GM19467 (cell line): ENCODE data around the gene CTNNA2.
"Not testable (repeated sequence)": the region's sequence is repeated elsewhere in the genome, so short reads cannot be mapped to it uniquely, and the experiment has no call there.

Experiments
- ATAC-seq: cut with Tn5 transposase; IDR thresholded peaks from one replicate; pipeline ENCODE4 v1.9.1; 2021; ENCODE audit warnings: mild to moderate bottlenecking, moderate library complexity; ENCODE audit not compliant: unreplicated experiment

Gene CTNNA2

GRCh38 chr2:80070587-80070986 lies 557.7 kb downstream of the CTNNA2 start:
- ATAC-seq: no peak

GRCh38 chr2:80071941-80072340 lies 559.1 kb downstream of the CTNNA2 start:
- ATAC-seq: no peak

- ATAC-seq: peak; percentile 61
These were observed 560.3 kb downstream of the CTNNA2 start for GRCh38 chr2:80073134-80073561.

DNA sequence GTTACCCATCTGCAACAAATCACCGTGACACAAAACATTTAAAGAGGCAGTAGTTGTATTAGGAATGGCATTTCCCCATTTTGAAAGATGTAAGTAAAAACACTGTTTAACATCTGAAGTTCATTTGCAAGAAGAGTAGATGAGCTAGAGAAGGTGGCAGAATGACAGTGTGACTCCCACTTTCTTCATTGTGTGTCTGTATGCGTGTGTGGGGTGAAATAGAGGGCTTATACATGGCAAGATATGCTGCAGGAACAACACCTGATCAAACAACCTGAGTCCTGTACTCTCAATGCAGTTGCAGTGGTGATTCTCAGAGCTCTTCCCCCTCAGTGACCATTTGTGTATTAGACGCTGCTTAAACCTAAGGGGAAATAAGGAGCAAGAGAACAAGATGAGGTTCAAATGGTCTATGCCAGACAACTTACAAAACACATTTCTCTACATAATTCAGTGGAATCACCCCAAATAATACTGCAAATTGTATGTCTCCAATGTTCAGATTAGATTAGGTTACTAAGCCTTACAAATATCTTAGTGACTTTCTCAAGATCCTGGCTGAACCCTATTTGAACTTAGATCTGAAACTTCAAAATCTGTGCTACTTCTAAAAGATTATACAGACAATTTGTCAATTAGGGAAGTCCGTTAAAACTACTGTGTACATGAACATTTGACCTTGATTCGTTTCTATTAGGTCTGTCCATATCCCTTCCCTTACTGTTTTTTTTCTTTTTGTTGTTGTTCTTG lies 561.6 kb downstream of the CTNNA2 start:
- no peak for ATAC-seq

GRCh38 chr2:80075719-80076118 lies 562.9 kb downstream of the CTNNA2 start:
- no peak for ATAC-seq

- ATAC-seq: no peak
These were observed 565.6 kb downstream of the CTNNA2 start for GRCh38 chr2:80078290-80079036.

GRCh38 chr2:80080957-80081356 lies 568.1 kb downstream of the CTNNA2 start:
- ATAC-seq: no peak

DNA sequence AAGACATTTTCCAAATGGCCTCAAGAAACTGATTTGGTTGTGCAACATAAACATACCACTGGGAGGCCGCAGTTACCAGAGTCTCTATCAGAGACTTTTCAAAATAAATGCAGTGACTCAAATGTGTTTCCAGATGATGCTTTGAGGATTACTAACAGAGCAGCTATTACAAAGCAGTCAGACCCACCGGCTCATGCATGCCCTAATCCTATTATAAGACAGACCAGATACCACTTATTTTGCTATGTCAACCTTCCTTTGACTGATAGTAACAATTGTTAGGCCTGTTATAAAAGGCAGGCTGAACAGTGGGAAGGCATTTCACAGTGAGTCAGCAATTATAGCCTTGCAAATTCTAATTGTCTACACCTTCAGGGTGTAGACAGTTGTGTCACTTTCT lies 574.0 kb downstream of the CTNNA2 start:
- ATAC-seq: no peak

DNA sequence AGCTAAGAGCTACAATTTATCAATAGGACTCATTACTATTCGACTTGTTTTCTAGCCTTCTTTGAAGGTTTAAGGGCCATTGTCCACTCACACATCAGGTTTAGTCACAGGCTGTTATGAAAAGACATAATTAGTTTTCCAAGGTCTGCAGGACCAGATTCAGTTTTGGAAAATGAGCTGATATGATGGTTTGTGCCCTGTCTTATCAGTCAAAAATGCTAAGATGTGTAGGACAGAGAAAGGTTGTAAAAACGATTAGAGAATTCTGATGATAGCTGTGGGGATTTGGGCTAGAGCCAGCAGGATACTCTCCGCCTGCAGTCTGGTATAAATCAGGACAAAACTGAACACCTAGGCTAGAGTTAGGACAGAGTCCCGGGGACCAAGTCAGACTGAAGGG lies 578.4 kb downstream of the CTNNA2 start:
- no peak for ATAC-seq

GRCh38 chr2:80092474-80092873 lies 579.6 kb downstream of the CTNNA2 start:
- ATAC-seq: no peak

GRCh38 chr2:80098503-80098902 lies 585.7 kb downstream of the CTNNA2 start:
- ATAC-seq: not testable (repeated sequence)

DNA sequence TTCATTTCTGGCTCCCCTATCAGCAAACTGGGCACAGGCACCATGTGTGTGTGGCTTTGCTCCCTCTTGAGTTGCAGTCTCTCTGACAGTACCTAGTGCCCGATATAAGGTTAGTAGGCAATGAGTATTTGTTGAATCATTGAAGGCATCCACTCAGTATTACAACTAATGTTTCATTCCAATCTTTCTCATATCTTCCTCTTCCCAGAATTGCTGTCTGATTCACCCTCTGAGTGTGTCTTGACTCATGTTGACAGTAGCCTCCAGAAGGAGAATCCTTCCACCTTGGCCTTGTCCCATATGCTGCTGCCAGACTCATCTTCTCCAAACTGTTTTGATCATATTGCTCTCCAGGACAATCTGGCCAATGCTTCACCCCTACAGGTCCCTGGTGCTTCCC lies 589.2 kb downstream of the CTNNA2 start:
- ATAC-seq: no peak

GRCh38 chr2:80105015-80105640 lies 592.3 kb downstream of the CTNNA2 start:
- no peak for ATAC-seq

DNA sequence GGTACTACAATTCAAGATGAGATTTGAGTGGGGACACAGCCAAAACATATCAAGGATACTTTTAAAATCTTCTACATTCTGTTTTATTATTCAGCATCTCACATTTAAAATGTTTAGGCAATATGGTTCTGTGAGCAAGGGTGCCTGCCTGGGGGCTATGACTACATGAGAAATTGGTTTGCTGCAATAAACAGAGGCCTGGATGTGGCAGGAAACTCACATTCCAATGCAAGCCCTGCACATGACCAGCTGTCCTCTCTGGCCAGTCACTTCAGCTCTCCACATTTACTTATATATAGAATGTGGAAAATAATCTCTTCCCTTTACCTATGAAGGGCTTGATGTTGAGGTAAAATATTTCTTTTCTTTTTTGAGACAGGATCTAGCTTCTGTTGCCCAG lies 598.3 kb downstream of the CTNNA2 start:
- no peak for ATAC-seq

GRCh38 chr2:80112790-80113189 lies 599.9 kb downstream of the CTNNA2 start:
- ATAC-seq: no peak

GRCh38 chr2:80113399-80113798 lies 600.5 kb downstream of the CTNNA2 start:
- ATAC-seq: no peak

GRCh38 chr2:80114812-80115211 lies 602.0 kb downstream of the CTNNA2 start:
- no peak for ATAC-seq

DNA sequence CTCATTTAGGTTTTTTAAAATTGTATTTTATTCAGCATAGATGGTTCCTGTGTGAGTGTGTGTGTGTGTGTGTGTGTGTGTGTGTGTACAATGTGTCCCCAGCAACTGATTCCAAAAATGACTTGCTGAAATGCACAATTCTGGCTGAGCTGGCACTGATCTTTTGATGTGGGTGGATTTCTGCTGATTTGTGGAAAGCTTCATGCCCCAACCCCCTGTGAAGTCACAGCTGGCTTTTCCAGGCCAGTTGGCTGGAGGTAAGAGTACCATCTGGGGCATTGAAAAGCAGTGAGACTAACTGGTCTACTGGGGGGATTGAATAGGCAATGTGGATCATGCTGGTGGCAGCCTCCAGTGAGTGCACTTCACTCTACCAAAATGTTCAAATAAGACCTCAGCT lies 604.5 kb downstream of the CTNNA2 start:
- no peak for ATAC-seq

GRCh38 chr2:80120866-80121265 lies 608.0 kb downstream of the CTNNA2 start:
- ATAC-seq: no peak

DNA sequence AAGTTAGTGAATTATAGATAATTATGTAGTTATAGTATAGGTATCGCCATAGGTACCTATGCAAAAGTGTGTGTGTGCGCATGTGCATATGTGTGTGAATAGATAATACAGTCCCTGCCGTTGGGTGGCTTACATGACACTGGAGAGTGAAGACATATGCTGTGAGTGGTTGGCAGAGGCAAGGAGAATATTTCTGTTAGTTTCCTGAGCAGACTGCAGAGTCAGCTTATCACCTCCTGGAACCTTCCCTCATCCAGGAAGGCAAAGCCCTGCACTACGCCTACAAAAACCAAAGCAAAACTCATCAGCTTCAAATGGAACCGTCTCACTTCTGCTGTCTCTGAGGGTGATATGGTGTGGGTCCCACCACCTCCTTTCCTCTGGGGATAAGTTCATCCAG lies 609.8 kb downstream of the CTNNA2 start:
- ATAC-seq: no peak

DNA sequence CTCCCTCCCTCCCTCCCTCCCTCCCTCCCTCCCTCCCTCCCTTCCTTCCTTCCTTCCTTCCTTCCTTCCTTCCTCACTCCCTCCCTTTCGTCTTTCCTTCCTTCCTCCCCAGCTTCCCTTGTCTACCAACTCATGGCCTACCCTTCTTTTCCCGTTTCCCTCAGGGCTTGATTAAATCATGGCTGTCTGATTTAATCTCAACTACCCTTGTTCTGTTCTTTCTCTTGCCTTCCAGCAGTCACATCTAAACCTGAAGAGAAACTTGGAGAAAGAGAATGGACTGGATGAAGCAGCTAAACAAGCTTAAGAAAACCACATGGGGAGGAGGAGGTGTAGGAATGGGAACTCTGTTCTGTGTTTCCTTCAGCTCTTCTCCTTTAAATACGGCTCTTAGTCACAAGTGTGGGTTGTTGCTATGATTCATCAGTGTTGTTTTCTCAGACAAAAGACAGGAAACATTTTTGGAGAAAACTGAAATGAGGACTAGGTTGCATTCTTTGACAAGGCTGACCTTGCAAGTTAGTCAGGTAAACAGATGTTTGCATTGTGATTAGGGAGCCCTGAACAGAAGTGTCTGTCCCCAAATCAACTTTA lies 613.8 kb downstream of the CTNNA2 start:
- no peak for ATAC-seq

GRCh38 chr2:80128080-80128479 lies 615.2 kb downstream of the CTNNA2 start:
- no peak for ATAC-seq
